HL-60 (cell line): ENCODE results near the gene CCDC8.

ENCODE experiments used
- CTCF ChIP-seq: IDR thresholded peaks from one replicate; pipeline ENCODE4 v1.5.1; 2011; ENCODE audit warnings: low read length, control low read depth, inconsistent platforms; ENCODE audit not compliant: insufficient read depth
- GABPA ChIP-seq: IDR thresholded peaks from 2 replicates; pipeline ENCODE4 v1.6.1; 2012; ENCODE audit warnings: low read depth
- POLR2AphosphoS5 ChIP-seq: IDR thresholded peaks from 2 replicates; pipeline ENCODE4 v1.6.1; 2012; ENCODE audit warnings: low read depth

GRCh38 chr19:46427518-46428045 is 14.2 kb upstream of the CCDC8 start:
- no peak for TF ChIP-seq CTCF
- no peak for TF ChIP-seq POLR2AphosphoS5
- TF ChIP-seq GABPA: no peak
